Spleen (tissue), 11 donors: Measurements from ENCODE around the gene ZFHX2. TPM values are rescaled to one million over a fixed set of nuclear protein-coding genes. Genes with fewer than 3 reads are reported as not detected.

Experiments used
- DNase-seq: peaks from one replicate; pipeline ENCODE4 v3.0.0-alpha.2; 2020
- H3K27ac ChIP-seq, 8 donors: fragments of 200-600 bp; sonication (generic) in 7 of 8; 1 replicate in 4 of 8; 2 replicates in 4 of 8; pipeline versions ENCODE4 v1.5.0 to v1.8.0; 2016 to 2021; ENCODE audit warnings: inconsistent platforms in 4 of 8, mild to moderate bottlenecking in 4 of 8, moderate library complexity in 1 of 8
- H3K27me3 ChIP-seq, 7 donors: fragments of 200-600 bp; sonication (generic) in 6 of 7; replicated peaks in 1 of 7; 1 replicate in 4 of 7; 2 replicates in 3 of 7; pipeline versions ENCODE4 v1.5.0 to v1.8.0; 2016 to 2021; ENCODE audit warnings: inconsistent platforms in 3 of 7, mild to moderate bottlenecking in 1 of 7
- H3K36me3 ChIP-seq, 6 donors: fragments of 200-600 bp; sonication (generic) in 5 of 6; 1 replicate in 4 of 6; 2 replicates in 2 of 6; pipeline versions ENCODE4 v1.5.0 to v1.8.0; 2016 to 2021; ENCODE audit warnings: inconsistent platforms in 2 of 6
- H3K4me1 ChIP-seq, 6 donors: fragments of 200-600 bp; sonication (generic) in 5 of 6; 1 replicate in 3 of 6; 2 replicates in 3 of 6; pipeline versions ENCODE4 v1.5.0 to v1.8.0; 2016 to 2021; ENCODE audit warnings: inconsistent platforms in 3 of 6
- H3K4me3 ChIP-seq, 8 donors: fragments of 200-600 bp; sonication (generic) in 7 of 8; 1 replicate in 4 of 8; 2 replicates in 4 of 8; pipeline versions ENCODE4 v1.5.0 to v1.8.0; 2016 to 2021; ENCODE audit warnings: inconsistent platforms in 4 of 8, mild to moderate bottlenecking in 4 of 8, moderate library complexity in 2 of 8
- H3K9me3 ChIP-seq, 8 donors: fragments of 200-600 bp; sonication (generic) in 7 of 8; 1 replicate in 4 of 8; 2 replicates in 4 of 8; pipeline versions ENCODE4 v1.5.0 to v1.8.0; 2016 to 2021; ENCODE audit warnings: inconsistent platforms in 4 of 8
- POLR2A ChIP-seq, 3 donors: fragments of 450-650 bp; IDR thresholded peaks; one replicate each; pipeline ENCODE4 v1.5.1; 2017; ENCODE audit warnings: antibody characterized with exemption in 3 of 3, mild to moderate bottlenecking in 1 of 3
- POLR2AphosphoS5 ChIP-seq, 3 donors: sonication (generic); formaldehyde crosslinking; IDR thresholded peaks; one replicate each; pipeline ENCODE4 v1.5.1; 2017; ENCODE audit warnings: antibody characterized with exemption in 3 of 3
- WGBS, 5 donors: extraction: QIAGEN DNeasy Blood & Tissue Kit in 3 of 5; methylation state at CpG; one replicate each; pipeline versions ENCODE4 v1.1.5 to v1.1.7; 2013 to 2018; 5-methylcytosine and 5-hydroxymethylcytosine counted together
- intact Hi-C: fragments of 100-400 bp; cut with DNase I; formaldehyde crosslinking; loops from one replicate; pipeline ENCODE4 v1.15.0; 2023; ENCODE audit warnings: low total_unique reads
- polyA plus RNA-seq, 3 donors: library from polyadenylated mRNA; stranded (reverse); fragments of 200-250 nt; gene quantifications; one replicate each; pipeline ENCODE4 v1.2.1, GENCODE V29; 2013
- total RNA-seq, 7 donors: library from RNA; depleted of rRNA in 3 of 7; stranded (reverse); fragments of >200 nt in 3 of 7; fragmentation: NEBNext Ultra II Directional in 4 of 7; extraction: Animal tissue kit (Norgen Biotek cat#: 25700) in 4 of 7; gene quantifications; one replicate each; pipeline versions ENCODE4 v1.1.0 to v1.2.1, GENCODE V29; 2016 to 2021
- TF ChIP-seq, protein P1 (sequence below), 11 experiments: fragments of 200-600 bp in 7 of 11; fragments of 450-650 bp in 4 of 11; sonication (generic) in 4 of 11; IDR thresholded peaks in 8 of 11; conservative IDR thresholded peaks in 3 of 11; 1 replicate in 7 of 11; 2 replicates in 4 of 11; pipeline versions ENCODE4 v1.4.0 to v1.8.0; 2016 to 2021; ENCODE audit warnings: antibody characterized with exemption in 11 of 11, inconsistent platforms in 4 of 11, mild to moderate bottlenecking in 1 of 11
- donor health status: healthy with polysubstance abuse.
- donor health status: DM: no; HTN: no; CAD: no; lungs with moderate emphysema.
- donor health status: DM: no; HTN: no; CAD: no.
- donor health status: Bipolar disorder and iron deficiency.
- donor health status: healthy.
- donor health status: DM: no; HTN: no; CAD: no.
- donor health status: DM: yes; HTN: yes; CAD: no.

ZFHX2 gene
- total and polyA plus RNA-seq, 10 donors = 0.09 to 2.9 (median 1.0) TPM

DNA sequence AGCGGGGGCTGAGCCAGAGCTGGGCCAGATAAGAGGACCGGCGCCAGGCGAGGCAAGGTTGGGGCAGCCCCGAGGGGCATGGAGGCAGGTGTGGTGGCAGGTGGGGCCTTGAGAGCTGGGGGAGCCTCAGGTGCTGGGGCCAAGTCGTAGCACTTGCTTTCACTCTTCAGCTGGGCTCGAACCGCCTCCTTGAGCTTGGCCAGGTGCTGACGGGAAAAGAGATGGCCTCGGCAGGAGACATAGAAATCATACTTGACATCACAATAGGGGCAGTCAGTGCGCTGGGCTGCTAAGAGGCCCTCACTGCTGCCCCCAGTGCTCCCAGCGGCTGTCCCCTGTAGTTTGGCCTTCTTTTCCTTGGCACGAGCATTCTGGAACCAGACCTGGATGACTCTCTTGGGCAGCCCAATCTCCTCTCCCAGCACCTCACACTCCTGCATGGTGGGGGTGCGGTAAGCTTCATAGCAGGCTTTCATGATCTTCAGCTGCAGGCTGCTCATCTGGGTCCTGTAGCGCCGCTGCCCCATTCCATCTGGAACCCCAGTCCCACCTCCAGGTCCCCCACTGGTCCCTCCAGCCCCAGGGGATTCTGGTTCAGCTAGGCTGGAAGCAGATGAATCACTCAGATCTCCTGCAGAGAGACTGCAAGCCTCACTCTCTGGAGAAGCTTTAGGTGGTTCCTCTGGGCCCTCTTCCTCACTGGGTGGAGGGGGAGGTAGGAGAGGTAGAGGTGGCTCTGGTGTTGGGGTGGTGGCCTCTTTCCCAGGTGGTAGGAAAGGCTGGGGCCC is 28.1 kb downstream of the ZFHX2 start:
- Histone ChIP-seq H3K27ac (no peak overlapping the region), H3K27me3 (no peaks in the 10 kb centered on the region), H3K36me3 (peaks cover 0 to 23% (median 0%) of the 10 kb centered on the region in 6 donors), H3K9me3 (no peaks in the 10 kb centered on the region), H3K4me3 (no peak overlapping the region), H3K4me1 (peaks cover 0 to 5% (median 0%) of the 10 kb centered on the region in 6 donors)
- DNase-seq = no peak
- intact Hi-C loops = no loop called here
- WGBS, 5 donors = 86 to 94% (median 92%) methylated on average over 16 of the region's 16 CpGs
- TF ChIP-seq, protein P1, sequence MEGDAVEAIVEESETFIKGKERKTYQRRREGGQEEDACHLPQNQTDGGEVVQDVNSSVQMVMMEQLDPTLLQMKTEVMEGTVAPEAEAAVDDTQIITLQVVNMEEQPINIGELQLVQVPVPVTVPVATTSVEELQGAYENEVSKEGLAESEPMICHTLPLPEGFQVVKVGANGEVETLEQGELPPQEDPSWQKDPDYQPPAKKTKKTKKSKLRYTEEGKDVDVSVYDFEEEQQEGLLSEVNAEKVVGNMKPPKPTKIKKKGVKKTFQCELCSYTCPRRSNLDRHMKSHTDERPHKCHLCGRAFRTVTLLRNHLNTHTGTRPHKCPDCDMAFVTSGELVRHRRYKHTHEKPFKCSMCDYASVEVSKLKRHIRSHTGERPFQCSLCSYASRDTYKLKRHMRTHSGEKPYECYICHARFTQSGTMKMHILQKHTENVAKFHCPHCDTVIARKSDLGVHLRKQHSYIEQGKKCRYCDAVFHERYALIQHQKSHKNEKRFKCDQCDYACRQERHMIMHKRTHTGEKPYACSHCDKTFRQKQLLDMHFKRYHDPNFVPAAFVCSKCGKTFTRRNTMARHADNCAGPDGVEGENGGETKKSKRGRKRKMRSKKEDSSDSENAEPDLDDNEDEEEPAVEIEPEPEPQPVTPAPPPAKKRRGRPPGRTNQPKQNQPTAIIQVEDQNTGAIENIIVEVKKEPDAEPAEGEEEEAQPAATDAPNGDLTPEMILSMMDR (IDR thresholded peaks at IDR 0.05 in 8 of 11, conservative IDR thresholded peaks at IDR 0.05 in 3 of 11) = no peak
- TF ChIP-seq POLR2A (IDR thresholded peaks at IDR 0.05) (no peak), POLR2AphosphoS5 (IDR thresholded peaks at IDR 0.05) (no peak)

DNA sequence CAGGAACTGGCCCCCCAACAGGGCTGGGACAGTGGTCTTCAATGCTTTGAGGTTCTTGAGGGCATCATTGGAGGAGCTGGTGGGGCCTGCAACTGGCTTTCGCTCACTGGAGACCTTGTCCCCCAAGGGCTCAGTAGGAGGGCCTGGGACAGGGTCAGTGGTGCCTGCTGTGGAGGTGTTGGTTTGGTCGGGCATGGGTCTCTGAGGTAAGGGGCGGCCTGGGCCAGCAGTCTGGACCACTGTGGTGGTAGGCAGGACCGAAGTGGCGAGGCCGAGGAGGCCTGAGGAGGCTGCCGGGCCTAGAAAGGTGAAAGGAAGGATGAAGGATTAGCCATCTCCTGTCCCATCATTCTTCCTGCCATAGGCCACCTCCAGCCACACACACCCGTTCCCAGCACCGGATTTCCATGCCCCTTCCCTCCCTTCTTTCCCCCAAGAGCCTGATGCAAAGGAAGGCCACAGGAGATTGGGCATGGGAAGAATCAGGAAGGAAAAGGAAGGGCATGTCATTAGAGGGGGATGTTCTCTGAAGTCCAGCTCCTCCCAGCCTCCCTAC is 28.8 kb downstream of the ZFHX2 start:
- TF ChIP-seq POLR2A (IDR thresholded peaks at IDR 0.05) (no peak), POLR2AphosphoS5 (IDR thresholded peaks at IDR 0.05) (no peak)
- TF ChIP-seq, protein P1 (IDR thresholded peaks at IDR 0.05 in 8 of 11, conservative IDR thresholded peaks at IDR 0.05 in 3 of 11) = no peak
- no peak for DNase-seq
- Histone ChIP-seq H3K4me3 (no peak overlapping the region), H3K27me3 (no peaks in the 10 kb centered on the region), H3K36me3 (peaks cover 0 to 23% (median 0%) of the 10 kb centered on the region in 6 donors), H3K4me1 (peaks cover 0 to 5% (median 0%) of the 10 kb centered on the region in 6 donors), H3K9me3 (no peaks in the 10 kb centered on the region), H3K27ac (no peak overlapping the region)
- intact Hi-C loops = no loop called here
- 77 to 91% (median 80%) methylated on average over 8 to 9 of the region's 9 CpGs for WGBS, 5 donors

DNA sequence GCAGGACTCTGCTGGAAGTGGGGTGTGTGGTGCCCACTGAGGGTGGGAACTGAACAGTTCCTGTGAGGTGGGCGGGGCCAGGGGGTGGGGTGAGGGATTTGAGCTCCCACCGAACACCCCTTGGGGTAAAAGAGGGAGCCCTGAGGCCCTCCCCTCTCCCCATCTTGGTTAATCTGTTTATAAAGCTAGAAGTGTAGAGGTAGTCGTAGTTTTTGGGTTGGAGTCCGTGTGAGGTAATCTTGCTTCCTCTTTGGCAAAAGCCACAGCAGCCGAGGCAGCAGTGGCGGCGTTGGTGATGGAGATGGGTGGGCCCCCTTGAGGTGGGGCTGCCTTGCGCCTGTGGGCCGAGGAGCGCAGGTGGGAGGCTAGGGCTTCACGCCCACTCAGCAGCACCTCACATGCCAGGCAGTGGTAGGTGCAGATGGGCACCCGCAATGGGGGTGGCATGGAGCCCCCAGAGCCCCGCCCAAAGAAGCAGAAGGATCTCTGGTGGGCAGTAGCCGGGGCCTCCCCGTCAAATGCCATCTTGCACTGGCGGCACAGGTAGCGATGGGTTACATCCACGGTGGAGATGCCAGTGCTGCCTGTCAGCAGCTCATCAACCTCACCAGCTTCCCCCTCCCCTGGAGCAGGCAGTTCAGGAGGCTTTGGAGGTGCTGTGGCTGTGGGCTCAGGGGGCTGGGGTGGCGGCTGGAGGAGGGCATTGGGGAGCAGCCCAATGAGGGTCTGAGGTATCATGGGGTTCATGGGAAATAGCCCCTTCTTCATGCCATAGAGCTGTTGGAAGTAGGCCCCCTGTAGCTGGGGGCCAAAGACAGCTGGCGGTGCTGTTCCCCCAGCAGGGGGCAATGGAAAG is 29.6 kb downstream of the ZFHX2 start:
- peaks cover 0 to 23% (median 0%) of the 10 kb centered on the region in 6 donors for H3K36me3 ChIP-seq
- TF ChIP-seq POLR2A (IDR thresholded peaks at IDR 0.05) (no peak), POLR2AphosphoS5 (IDR thresholded peaks at IDR 0.05) (no peak)
- TF ChIP-seq, protein P1 (IDR thresholded peaks at IDR 0.05 in 8 of 11, conservative IDR thresholded peaks at IDR 0.05 in 3 of 11) = no peak
- no peak overlapping the region for H3K4me3 ChIP-seq
- intact Hi-C loops = no loop called here
- H3K9me3 ChIP-seq = no peaks in the 10 kb centered on the region
- no peak for DNase-seq
- H3K4me1 ChIP-seq = peaks cover 0 to 5% (median 0%) of the 10 kb centered on the region in 6 donors
- H3K27me3 ChIP-seq = no peaks in the 10 kb centered on the region
- 68 to 78% (median 74%) methylated on average over 15 to 20 of the region's 20 CpGs for WGBS, 5 donors
- H3K27ac ChIP-seq = no peak overlapping the region
